ENCODE measurements around the gene FAM163A.

FAM163A gene

GRCh38 chr1:179818260-179818659 is 75.2 kb downstream of the FAM163A start:
- TF ChIP-seq EZH2 (IDR thresholded peaks at IDR 0.05; ENCODE audit: borderline replicate concordance, low read depth, low read length, severe bottlenecking) (no peak), CTCF (IDR thresholded peaks at IDR 0.05; ENCODE audit: borderline replicate concordance, extremely low read depth, low read length, poor library complexity, severe bottlenecking) (no peak)
- peaks cover 19% of the 10 kb centered on the region for H3K4me1 ChIP-seq (ENCODE audit: insufficient read depth, low read length)
- no peaks in the 10 kb centered on the region for H4K20me1 ChIP-seq (ENCODE audit: insufficient read depth, low read length)
- no peaks in the 10 kb centered on the region for H3K27me3 ChIP-seq (ENCODE audit: insufficient read depth, low read length, poor library complexity)
- no peak overlapping the region for H3K27ac ChIP-seq (ENCODE audit: low read length)
- no peaks in the 10 kb centered on the region for H3K9me3 ChIP-seq (ENCODE audit: insufficient read depth, low read length, severe bottlenecking)
- H3K9ac ChIP-seq (ENCODE audit: low read depth, low read length) = no peak overlapping the region
- H3K79me2 ChIP-seq (ENCODE audit: insufficient read depth, low read length) = no peaks in the 10 kb centered on the region
- no peak overlapping the region for H3K4me2 ChIP-seq (ENCODE audit: insufficient read depth, low read length)
- H3K36me3 ChIP-seq (ENCODE audit: insufficient read depth, low read length) = no peaks in the 10 kb centered on the region
- DNase-seq (no peak), ATAC-seq (ENCODE audit: insufficient read depth, low read depth) (no peak)
- no peak overlapping the region for H3K4me3 ChIP-seq (ENCODE audit: low read depth in 1 of 2, low read length in 2 of 2)
- H2AFZ ChIP-seq (ENCODE audit: low read depth, low read length) = no peak overlapping the region

GRCh38 chr1:179818743-179819173 is 75.7 kb downstream of the FAM163A start:
- peaks cover 19% of the 10 kb centered on the region for H3K4me1 ChIP-seq (ENCODE audit: insufficient read depth, low read length)
- no peak for TF ChIP-seq CTCF (IDR thresholded peaks at IDR 0.05; ENCODE audit: borderline replicate concordance, extremely low read depth, low read length, poor library complexity, severe bottlenecking)
- TF ChIP-seq EZH2 (IDR thresholded peaks at IDR 0.05; ENCODE audit: borderline replicate concordance, low read depth, low read length, severe bottlenecking) = no peak
- no peaks in the 10 kb centered on the region for H3K9me3 ChIP-seq (ENCODE audit: insufficient read depth, low read length, severe bottlenecking)
- no peak overlapping the region for H2AFZ ChIP-seq (ENCODE audit: low read depth, low read length)
- no peaks in the 10 kb centered on the region for H3K36me3 ChIP-seq (ENCODE audit: insufficient read depth, low read length)
- H3K27me3 ChIP-seq (ENCODE audit: insufficient read depth, low read length, poor library complexity) = no peaks in the 10 kb centered on the region
- H3K4me3 ChIP-seq (ENCODE audit: low read depth in 1 of 2, low read length in 2 of 2) = no peak overlapping the region
- no peak overlapping the region for H3K4me2 ChIP-seq (ENCODE audit: insufficient read depth, low read length)
- ATAC-seq (ENCODE audit: insufficient read depth, low read depth) (no peak), DNase-seq (no peak)
- H3K27ac ChIP-seq (ENCODE audit: low read length) = no peak overlapping the region
- no peaks in the 10 kb centered on the region for H3K79me2 ChIP-seq (ENCODE audit: insufficient read depth, low read length)
- H3K9ac ChIP-seq (ENCODE audit: low read depth, low read length) = no peak overlapping the region
- no peaks in the 10 kb centered on the region for H4K20me1 ChIP-seq (ENCODE audit: insufficient read depth, low read length)

GRCh38 chr1:179820226-179820970 is 77.3 kb downstream of the FAM163A start:
- Histone ChIP-seq H3K27ac (ENCODE audit: low read length) (no peak overlapping the region), H3K9me3 (ENCODE audit: insufficient read depth, low read length, severe bottlenecking) (no peaks in the 10 kb centered on the region), H4K20me1 (ENCODE audit: insufficient read depth, low read length) (no peaks in the 10 kb centered on the region), H2AFZ (ENCODE audit: low read depth, low read length) (no peak overlapping the region), H3K36me3 (ENCODE audit: insufficient read depth, low read length) (no peaks in the 10 kb centered on the region), H3K4me1 (ENCODE audit: insufficient read depth, low read length) (peaks cover 4% of the 10 kb centered on the region), H3K79me2 (ENCODE audit: insufficient read depth, low read length) (no peaks in the 10 kb centered on the region), H3K4me3 (ENCODE audit: low read depth in 1 of 2, low read length in 2 of 2) (no peak overlapping the region), H3K9ac (ENCODE audit: low read depth, low read length) (no peak overlapping the region), H3K4me2 (ENCODE audit: insufficient read depth, low read length) (no peak overlapping the region), H3K27me3 (ENCODE audit: insufficient read depth, low read length, poor library complexity) (no peaks in the 10 kb centered on the region)
- no peak for TF ChIP-seq EZH2 (IDR thresholded peaks at IDR 0.05; ENCODE audit: borderline replicate concordance, low read depth, low read length, severe bottlenecking)
- no peak for TF ChIP-seq CTCF (IDR thresholded peaks at IDR 0.05; ENCODE audit: borderline replicate concordance, extremely low read depth, low read length, poor library complexity, severe bottlenecking)
- no peak; the same call in 2 of the 3 replicates for ATAC-seq (ENCODE audit: insufficient read depth, low read depth)
- no peak for DNase-seq

Measured in DND-41 (cell line).